ENCODE measurements around the gene TMEM91.

Gene TMEM91

DNA sequence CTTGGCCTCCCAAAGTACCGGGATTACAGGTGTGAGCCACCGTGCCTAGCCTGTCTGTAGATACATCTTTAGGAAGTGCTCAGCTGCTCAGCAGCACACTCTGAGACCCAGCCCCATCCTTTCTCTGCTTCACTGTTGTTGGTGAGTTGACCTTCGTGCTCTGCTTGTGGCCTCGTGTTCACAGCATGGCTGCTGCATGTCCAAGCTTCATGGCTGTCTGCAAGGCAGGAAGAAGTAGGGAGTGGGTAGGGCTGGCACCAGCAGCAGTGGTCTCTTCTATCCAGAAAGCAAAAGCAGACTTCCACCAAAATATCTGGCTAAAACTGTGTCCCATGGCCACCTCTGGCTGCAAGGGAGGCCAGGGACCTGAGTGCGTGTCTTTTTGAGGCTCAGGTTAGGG lies 36.6 kb downstream of the TMEM91 start:
- no peak for DNase-seq

DNA sequence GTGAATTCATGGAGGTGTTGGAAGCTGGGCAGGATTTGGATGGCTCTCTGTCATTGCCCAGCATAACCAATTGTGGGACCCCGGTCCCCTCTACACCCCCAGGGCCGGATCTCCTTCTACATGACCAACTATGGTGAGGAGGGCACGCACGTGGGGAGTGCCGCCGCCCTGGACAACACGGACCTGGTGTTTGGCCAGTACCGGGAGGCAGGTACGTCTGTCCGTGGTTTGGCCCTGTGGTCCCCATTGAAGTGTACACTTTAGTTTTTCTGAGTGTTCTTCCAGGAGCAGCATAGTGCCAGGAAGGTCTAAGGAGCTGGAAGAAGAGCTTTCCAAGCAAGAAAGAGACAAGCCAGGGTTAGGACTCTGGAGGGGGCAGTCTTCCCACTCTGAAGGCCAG lies 37.6 kb downstream of the TMEM91 start:
- no peak for DNase-seq

DNA sequence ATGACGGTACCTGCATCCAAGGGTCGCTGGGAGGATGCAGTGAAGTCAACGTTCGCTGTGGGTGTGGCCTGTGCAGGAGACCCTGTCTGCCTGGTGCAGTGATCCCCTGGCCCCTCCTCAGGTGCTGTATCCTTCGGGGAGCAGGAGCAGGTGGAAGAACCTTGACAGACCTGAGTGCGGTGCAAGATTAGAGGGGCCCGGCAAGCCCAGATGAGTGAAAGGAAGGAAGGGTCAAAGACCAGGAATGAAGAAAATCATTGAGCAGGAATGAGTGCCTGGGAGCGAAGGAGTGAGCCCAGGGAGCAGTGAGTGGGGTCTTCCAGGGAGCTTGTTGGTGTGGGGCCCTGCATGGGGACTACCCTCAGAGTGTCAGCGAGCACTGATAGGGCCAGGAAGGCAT lies 38.1 kb downstream of the TMEM91 start:
- no peak for DNase-seq

DNA sequence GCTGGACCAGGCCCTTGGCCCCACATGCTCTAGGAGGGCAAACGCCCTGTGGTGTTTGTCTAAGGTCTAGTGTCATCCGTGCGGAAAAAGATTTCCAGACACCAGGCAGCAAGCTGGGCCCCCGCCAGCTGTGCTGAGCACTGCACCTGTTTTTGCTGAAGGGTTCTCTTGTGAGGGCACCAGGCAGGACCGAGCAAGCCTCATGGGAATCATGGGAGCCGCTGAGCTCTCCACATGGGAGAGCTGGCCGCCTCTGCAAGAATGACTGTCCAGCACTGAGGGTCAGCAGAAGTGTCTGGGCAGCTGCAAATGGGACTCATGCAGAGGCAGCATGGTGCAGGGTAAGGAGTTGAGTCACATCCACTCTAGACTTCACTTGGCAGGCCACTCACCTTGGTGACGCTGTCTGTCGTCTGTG lies 38.8 kb downstream of the TMEM91 start:
- DNase-seq, result no peak

DNA sequence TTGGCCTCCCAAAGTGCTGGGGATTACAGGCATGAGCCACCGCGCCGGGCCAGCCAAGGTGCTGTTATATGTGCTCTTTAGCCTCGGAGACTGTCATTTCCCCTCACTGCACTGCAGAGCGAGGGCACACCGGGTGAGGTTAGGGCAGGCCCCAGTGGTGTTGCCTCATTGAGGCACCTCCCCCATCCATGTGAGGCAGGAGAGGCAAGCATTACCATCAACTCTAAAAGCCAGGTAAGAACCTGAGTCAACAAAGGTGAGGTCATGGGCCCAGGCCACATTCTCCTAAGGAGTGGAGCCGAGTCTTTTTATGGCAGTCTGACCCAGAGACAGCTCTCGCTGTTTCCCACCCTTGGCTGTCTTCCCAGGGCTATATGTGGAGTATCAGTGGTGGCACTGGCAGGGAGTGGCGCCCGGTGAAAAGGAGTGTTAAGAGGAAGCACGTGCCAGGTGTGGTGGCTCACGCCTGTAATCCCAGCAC lies 39.9 kb downstream of the TMEM91 start:
- no peak for DNase-seq

DNA sequence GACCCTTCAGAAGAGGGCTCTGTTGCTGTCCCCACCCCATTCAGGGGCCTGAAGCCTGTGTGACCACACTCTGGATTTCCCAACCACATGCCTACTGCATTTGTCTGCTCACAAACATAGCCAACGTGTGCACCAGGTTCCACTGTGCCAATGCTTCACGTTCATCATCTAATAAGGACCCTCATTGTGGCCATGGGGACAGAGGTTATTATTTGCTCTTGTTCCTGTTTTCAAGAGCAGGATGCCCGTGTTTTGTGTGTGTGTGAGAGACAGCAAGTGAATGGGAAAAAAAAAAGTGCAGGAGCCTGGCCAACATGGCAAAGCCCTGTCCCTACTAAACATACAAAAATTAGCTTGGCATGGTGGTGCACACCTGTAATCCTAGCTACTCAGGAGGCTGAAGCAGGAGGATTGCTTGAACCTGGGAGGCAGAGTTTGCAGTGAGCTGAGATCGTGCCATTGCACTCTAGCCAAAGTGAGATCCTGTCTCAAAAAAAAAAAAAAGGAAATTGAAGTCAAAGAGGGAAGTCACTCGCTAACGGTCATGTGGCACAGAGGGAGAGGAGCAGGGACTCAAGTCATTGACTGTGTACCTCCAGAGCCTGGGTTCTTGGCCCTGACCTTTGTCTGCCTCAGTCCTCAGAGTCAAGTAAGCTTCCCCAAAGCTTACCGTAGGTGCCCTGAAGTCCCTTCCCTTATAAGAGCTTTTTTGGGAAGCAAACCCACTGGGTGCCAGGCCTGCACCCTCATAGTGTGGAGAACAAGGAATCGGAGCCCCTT lies 44.0 kb downstream of the TMEM91 start:
- DNase-seq, result no peak

DNA sequence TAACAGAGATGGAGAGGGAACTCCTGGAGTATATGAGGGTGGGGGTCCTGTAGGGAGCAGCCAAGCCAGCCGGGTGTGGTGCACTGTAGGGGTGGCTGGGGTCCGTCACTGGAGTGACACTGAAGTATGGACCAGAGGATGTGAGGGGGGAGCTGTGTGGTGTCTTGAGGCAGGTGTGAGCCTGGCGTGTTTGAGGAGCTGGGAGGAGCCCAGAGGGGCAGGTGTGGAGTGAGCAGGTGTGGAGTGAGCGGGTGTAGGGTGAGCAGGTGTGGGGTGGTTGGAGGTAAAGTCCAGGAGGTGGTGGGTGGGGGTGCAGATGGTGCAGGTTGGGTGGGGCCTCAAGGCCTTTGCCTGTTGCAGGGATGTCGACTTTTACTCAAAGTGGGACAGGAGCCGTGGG lies 45.0 kb downstream of the TMEM91 start:
- no peak for DNase-seq

DNA sequence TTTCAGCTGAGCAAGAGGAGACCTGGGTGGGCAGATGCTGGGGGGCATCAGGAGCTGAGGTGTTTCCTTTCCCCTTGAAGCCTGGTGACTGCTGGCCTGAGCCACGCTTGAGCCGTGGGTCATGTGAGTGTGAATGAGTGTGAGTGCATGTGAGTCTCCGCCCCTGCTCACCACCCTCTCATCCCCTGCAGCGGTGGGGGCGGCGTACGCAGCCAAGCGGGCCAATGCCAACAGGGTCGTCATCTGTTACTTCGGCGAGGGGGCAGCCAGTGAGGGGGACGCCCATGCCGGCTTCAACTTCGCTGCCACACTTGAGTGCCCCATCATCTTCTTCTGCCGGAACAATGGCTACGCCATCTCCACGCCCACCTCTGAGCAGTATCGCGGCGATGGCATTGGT lies 45.6 kb downstream of the TMEM91 start:
- no peak for DNase-seq

DNA sequence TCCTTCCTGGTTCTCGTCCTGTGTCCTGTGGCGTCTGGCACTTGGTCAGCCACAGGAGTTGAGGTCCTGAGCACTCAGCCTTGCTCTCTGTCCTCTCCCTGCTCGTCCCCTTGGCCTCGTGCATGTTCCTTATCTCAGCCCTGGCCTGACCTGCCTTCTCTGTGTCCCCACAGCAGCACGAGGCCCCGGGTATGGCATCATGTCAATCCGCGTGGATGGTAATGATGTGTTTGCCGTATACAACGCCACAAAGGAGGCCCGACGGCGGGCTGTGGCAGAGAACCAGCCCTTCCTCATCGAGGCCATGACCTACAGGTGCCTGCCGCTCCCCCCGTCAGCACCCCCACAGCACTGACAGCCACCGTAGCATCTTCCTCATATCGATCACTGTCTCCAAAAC lies 46.1 kb downstream of the TMEM91 start:
- DNase-seq, result no peak

DNA sequence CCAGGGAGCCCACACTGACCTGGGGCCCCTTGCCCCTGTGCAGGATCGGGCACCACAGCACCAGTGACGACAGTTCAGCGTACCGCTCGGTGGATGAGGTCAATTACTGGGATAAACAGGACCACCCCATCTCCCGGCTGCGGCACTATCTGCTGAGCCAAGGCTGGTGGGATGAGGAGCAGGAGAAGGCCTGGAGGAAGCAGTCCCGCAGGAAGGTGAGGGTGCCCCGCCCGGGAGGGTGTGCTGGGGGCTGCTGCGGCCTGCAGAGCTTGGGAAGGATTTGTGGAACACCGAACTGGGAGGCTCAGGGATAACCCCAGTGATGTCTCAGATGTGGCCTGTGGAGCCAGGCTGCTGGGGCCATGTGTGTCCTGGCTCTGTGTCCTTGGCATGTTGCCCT lies 46.6 kb downstream of the TMEM91 start:
- DNase-seq, result no peak

DNA sequence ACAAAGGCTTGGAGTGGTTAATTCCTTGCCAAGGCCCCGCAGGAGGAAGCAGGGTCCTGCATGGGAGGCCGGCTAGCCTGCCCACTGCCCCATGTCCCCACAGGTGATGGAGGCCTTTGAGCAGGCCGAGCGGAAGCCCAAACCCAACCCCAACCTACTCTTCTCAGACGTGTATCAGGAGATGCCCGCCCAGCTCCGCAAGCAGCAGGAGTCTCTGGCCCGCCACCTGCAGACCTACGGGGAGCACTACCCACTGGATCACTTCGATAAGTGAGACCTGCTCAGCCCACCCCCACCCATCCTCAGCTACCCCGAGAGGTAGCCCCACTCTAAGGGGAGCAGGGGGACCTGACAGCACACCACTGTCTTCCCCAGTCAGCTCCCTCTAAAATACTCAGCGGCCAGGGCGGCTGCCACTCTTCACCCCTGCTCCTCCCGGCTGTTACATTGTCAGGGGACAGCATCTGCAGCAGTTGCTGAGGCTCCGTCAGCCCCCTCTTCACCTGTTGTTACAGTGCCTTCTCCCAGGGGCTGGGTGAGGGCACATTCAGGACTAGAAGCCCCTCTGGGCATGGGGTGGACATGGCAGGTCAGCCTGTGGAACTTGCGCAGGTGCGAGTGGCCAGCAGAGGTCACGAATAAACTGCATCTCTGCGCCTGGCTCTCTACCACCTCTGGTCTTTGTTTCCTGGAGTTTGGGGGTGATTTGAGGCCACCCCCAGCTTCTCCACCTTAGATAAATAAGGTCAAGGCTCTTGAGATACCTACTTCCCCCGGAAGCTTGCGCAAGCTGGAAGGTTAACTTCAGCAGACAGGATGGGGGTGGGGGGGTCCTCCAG lies 48.2 kb downstream of the TMEM91 start:
- no peak for DNase-seq

DNA sequence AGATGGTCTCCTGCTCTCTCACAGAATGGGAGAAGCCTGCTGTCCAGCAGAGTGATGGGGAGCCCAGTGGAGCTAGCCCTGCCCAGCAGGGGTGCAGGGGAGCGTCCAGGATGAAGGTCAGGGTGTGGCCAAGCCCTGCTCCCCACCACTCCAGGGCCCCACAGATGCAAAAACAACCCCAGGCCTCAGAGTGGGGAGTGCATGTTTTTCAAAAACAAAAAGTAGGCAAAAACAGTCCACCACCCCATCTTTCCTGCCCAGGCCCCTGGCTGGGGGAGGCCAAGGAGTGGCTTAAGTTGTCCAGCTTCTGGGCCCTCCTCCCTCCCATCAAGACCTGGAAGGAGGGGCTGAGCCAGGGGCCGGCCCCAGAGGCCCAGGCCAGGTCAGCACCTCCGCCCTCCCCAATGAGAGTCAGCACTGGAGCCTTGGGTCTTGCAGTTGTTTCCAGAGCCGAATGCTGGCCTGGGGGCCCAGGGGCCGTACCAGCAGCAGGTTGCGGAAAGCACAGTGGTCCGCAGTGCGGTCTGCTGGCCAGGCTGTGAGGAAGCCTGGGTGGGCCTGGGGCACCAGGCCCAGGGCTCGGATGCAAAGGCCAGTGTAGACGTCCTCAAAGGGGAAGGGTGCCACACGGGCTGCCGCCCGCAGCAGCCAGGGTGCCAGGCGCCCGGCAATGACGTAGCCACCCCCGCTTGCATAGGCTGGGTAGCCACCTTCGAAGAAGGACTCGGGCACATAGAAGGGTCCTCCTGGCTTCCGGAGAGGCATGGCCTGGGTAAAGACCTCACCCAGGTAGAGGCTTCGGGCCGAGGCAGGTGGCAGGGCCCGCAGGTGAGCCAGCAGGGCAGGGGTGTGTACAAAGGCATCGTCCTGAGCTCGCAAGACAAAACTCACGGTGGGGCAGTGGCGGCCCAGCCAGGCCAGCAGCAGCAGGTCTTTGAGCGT lies 49.1 kb downstream of the TMEM91 start:
- DNase-seq, result no peak

DNA sequence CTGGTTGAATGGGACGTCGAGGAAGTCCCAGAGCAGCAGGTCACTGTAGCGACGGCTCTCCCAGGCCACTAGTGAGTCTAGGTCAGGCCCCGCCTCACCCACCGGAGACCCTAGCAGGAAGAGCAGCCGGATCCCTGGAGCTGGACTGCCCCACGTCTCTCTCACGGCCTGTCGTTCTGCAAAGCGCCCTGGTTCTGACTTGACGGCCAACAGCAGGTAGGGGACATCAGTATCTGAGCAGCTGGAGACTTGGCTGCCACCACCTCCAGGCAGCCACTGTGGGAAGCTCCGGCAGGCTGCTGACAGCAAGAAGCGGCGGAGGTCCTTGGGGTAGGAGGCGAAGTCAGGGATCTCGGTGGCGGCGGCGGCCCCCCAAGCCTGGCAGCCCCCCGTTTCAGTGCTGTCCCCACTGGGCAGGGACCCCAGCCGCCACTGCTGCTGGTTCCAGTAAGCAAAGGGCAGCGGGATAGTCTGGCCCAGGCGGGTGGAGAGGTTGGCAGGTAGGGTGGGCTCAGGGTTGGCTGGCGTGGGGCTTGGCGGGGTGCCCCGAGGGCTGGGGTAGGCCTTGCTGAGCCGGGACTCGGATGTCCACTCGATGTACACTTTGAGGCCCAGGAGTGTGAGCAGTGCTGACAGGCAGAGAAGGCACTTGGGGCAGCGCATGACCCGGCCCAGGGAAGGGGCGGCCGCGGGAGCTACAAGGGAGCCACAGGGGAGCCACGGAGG lies 49.9 kb downstream of the TMEM91 start:
- DNase-seq, result no peak

DNA sequence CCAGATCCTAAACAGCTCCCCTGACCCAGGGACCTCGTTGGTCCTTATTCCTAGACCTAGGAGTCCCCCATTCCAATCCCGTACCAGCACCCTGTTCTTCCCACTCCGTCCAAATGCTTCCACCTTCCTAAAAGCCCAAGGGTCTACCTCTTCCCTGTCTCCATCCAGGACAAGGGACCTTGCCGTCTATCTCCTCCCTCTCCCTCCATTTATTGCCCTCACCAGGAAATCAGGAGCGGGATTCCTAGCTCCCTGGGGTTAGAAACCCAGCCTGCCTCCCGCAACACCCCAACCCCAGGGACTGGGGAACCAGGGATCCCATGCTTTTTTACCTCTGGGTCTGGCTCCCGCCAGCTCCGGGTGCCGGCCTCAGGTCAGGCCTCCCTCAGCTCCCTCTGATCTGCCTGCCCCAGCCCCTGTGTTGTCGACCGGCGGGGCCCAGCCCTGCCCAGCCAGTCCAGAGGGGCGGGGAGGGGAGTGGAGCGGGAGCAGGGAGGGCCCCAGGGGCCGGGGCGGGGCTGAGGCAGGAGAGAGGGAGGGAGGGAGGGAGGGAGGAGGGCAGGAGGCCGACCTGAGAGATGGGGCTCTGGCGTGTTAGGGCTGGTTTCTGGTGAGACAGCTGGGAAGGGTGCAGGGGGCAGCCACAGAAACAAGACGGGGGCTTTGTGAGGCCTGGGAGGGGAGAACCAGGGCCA lies 50.8 kb downstream of the TMEM91 start, which contains the start of gene B3GNT8:
B3GNT8 (minus strand) TSS at position 423 of the 695 bp plus-strand sequence. CDS start 596 bp downstream, outside the sequence.
- no peak for DNase-seq

DNA sequence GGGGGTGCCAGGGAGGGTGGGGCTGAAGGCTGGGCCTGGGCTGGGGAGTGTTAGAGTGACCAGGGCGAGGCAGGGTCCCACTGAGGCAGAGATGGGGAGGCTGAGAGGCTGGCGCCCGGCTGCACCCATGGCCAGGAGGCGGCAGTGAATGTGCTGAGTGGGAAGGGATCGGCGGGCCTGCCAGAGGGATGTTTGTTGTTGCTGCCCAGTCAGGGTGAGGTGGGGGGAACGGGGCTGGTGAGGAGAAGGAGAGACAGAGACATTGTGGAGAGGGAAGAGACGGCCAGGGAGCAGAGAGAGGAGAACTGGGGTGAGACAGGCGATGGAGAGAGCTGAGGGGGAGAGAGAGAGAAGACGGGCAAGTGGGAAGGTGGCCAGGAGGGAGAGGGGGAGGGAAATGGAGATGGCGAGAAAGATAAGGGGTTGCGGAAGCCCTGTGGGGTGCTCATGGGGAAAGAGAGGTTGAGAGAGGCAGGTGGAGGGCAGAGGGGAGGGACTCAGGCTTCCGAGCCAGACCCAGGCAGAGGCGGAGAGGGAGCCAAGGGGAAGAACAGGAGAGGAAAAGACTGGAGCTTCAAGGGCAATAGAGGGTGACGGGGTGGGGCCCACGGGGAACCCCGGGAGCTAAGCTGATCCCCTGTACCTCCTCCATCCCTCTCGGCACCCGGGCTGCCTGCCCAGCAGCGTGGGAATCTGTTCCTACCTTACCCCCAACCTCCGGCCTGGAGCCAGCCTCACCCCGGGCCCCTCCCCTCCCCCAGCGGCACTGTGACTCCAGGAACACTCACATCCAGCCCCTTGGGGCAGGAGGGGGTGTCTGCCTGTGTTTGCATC lies 51.5 kb downstream of the TMEM91 start:
- DNase-seq, result no peak

DNA sequence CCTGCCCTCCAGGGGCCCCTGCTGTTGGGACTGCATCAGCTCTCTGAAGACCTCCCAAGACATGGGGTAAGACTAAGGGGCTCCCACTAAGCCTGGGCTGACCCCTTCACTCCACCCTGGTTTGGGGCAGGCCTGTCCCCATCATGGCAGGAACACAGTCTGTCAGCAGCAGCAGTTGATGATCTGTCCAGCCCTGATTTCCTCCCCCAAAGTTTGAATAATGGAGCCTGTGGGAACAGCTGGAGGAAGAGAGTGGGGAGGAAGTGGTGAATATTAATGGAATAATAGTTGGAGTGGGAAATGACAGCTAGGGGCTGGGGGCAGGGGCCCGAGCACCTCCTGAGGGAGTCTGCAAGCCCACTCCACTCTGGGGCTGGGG lies 52.1 kb downstream of the TMEM91 start:
- no peak for DNase-seq

DNA sequence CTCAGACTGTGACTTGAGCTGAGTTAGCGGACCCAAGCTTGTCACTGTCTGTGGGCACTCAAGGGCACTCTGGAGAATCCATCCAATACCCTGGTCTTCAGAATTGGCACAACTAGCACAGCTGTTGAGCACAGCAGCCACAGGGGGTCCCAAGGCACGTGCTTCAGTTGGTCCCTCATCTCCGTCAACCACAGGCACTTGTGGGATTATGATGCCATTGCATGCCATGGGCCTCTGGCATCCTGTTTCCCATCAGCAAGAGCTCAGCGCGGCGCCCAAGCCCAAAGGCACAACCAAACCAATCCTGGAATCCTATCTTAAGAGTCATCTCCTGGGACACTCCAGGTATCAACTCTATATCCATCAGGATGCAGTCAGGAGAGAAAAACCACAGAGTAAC lies 54.6 kb downstream of the TMEM91 start:
- no peak for DNase-seq

DNA sequence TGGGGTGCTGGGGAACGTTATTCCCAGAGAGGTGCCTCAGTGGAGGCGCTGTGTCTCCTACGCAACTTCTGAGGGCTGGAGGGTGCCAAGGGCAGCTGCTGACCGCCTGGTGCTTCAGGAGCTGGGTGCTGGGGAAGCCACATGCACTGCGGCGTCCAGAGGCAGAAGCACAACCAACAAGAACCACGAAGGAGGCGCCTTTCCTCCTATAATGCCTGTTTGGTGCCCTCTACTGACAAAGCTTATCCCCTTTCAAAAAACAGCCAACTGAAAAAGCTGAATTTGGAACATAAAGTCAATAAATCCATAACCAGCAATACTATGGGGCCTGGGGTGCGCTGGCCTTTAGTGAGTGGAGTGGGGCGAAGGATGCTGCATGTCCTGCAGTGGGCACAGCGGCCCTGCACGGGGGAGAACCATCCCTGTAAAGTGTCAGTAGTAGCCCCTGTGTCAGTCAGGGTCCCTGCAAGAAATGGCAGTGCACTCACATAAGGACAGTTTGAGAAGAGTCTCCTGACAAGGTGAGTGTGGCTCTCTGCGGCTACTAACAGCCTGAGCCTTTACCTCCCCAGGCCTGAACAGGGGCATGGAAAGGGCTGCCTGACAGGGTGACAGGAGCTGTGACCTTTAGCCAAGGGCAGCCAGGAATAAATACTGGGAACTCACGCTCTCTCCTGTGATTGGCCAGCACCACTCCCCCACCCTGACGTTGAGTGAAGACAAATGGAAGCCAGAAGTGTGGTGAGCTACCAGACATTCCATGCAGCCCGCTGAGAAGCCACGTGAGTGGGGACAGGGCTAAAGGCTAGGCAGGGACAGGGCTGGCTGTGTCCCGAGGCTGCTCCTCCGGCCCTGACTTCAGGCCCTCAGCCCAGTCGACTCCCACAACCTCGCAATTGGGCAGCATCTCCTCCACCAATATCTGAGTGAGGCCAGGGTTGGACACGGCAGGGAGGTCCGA lies 55.4 kb downstream of the TMEM91 start:
- DNase-seq, result no peak

DNA sequence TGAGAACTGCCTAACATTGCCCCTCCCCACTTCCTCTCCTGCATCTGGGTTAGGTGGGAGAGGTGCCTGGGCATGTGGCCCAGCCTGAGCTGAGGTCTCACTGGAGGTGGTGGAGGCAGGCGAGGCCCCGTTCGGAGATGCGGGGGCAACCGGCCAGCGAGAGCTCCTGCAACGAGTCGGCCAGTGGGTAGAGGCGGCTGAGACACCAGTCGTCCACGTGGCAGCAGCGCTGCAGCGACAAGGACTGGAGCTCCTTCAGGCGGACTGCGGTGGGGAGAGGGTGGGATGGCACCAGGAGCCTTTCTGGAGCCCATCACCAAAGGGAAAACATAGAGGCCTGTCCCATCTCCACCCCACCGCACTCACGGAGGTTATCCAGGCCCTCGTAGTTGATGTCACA lies 56.8 kb downstream of the TMEM91 start:
- no peak for DNase-seq

All from kidney glomerular epithelial cell (primary cell).